NCI-H510A (cell line): ENCODE results near the gene NRN1.
"Not testable (repeated sequence)": the region's sequence is repeated elsewhere in the genome, so short reads cannot be mapped to it uniquely, and the experiment has no call there.

Experiments
- DNase-seq: peaks from one replicate; lab custom pipeline; 2025; lab: John Stamatoyannopoulos, UW

The NRN1 gene

DNA sequence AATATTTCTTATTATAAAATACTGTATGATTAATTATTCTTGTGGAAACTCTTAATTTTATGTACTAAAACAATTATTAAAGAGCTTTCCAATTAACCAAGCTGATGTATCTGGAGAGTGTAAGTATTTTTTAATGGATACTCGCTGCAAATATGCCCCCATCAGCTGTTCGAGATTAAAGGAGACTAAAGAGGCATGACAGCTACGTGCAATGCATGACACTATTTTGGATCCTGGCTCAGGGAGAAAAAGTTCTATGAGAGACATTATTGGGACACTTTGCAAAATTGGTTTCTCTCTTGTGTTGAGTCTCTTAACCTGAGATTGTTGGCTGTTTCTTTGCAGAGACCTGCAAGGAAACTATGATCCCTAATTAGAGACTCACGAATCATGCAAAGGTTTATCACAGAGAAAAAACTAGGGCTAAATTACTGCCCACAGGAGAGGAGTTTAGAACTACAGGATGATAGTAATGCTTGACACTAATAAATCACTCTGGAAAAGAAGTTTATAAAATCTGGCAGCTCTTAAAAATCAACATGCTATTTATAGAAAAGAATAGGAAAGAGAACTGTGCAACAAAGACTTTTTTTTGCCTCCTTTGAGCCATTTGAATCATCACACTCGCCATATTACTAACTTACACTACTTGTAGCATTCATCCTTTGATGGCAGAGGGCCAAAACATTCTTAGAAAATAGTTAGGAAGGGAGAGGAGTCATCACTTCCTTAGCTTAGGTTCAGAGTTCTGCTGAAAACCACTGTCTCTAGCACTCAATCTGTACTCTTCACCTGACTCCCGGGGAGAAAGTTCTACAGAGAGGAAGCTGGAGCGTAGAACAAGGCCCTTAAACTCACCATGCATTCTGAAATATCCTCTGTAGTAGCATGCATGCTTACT, 25.3 kb downstream of the NRN1 start:
- DNase-seq: no peak

DNA sequence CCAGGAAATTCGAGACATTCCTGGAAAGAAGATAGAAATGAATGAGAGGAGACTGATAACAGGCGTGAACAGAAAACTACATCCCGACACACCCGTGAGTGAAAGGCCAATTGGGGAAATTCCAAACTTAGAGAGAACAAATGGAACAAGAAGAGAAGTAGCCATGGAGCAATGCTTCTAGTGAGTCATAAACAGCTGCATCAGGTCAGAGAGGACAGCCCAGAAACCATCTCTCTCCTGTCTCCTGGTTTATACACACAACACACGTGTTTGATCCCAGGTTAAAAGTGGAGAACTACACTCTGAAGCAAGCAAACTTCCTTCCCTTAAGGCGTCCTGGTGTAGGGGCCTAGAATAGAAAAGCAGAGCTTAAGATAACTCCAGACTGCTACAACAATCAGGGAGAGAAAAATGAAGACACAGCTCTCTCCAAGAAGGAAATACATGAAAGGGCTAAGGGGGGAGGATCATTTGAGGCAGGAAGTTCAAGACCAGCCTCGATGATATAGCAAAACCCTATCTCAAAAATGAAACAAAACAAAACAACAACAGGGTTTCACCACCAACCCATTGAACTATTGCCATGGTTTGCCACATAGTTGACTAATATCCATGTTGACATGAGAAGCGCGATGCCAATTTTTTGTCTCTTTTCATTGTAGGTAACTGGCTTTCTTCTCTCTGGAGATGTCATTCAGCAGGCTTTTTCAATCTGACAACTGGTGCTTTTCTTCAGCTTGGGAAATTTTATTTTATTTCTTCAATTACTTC, 26.9 kb downstream of the NRN1 start:
- no peak for DNase-seq

DNA sequence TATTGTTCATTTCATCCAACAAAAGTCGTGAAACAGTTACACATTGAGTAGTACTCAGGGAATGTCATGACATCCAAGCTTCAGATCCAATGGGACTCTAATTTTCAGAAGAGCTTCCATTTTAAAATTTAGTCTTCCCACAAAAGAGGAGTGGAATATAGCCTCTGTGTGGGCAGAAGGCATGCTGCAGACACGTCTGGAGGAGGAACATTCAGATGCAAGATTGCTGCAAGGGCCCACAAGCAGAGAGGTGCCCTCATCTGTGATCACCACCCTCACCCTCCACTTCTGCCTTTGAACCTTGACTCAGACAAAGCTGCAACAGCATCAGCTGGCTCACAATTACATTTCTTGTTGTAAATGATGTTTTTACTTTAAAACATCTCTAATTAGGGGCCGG, 29.9 kb downstream of the NRN1 start:
- DNase-seq: no peak

DNA sequence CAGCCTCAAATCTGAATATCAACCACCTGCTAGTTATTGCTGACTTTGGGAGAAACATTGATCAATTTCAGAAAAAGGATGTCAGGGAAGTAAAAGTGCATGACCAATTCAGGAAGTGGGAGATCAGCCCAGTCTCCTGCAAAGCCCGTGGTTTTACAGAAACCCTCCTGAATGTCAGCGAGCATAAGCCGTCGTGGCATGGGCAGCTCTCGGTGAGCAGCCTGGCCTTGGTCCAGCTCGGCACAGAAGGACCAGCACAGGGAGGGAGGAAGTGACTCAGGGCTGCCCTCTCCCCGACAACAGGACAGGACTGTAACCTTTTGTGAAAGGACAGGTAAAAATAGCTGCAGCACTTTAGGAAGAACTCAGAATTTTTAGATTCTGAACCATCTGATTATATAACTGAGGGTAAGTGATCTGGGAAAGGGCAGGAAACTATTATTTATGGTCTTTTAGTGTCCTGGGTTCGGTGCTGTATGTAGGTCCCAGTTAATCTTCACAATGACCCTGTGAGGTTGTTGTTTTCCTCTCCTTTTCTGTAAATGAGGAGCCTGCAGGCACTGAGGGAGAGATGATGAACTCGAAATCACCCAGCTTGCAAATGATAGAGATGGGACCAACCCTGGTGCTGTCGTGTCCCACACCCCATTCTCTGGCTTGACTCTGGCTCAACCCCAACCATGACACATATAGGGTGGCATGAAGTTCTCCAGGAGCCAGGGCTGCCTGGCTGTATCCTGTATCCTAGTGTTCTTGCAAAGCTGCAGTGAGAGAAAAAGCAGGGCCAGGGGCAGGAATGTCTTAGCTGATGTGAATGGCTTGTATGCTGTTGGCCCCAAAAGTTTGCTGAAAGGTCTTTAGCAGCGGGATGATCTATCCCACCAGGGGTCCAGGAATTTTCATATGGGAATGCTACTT, 37.6 kb downstream of the NRN1 start:
- no peak for DNase-seq

DNA sequence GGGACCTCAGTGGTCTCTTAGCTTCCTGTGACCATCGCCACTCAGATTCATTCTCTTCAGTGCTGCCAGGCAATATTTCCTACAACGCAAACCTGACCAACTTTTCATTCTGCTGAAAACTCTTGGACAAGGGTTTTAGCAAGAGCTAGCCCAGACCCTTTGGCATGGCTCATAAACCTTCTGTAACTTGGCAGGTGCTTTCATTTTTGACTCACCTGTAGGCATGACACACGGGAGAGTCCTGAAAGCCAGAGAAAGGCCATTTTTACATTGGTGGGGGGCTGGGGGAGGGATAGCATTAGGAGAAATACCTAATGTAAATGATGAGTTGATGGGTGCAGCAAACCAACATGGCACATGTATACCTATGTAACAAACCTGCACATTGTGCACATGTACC, 38.7 kb downstream of the NRN1 start:
- not testable (repeated sequence) for DNase-seq

DNA sequence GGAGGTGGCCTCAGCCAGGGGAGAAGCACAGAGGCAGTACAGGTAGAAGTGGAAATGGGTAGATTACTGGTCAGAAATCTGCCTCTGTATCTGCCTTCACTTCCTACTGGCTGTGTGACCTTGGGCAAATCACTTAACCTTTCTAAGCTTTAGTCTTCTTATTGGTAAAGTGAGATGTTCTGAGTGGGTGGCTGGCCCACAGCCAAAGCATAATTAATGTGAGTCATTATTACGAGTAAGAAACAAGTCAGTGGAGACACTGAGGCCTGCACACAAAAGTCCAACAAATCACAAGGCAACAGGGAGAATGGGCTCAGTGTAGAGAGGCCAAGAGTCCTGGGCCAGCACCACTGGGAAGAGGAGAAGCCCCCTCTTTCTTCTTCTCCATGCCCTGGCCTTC, 39.1 kb downstream of the NRN1 start:
- no peak for DNase-seq

DNA sequence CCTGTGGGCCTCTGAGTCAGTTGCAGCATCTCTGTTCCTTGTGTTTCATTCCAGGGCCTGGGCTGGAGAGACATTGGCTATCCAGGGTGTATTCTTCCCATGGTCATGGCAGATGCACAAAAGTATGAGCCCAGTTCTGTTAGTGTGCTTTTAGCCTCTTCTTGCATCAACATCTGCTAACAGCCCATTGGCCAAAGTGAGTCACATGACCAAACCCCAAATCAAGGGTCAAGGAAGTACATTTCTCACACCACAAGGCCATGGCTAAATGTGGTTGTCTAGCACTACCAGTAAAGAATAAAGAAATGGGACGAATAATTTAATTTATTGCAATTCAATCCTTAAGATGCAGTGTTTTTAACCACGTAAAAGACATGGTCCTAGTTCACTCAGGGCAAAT, 43.9 kb downstream of the NRN1 start:
- DNase-seq: no peak

DNA sequence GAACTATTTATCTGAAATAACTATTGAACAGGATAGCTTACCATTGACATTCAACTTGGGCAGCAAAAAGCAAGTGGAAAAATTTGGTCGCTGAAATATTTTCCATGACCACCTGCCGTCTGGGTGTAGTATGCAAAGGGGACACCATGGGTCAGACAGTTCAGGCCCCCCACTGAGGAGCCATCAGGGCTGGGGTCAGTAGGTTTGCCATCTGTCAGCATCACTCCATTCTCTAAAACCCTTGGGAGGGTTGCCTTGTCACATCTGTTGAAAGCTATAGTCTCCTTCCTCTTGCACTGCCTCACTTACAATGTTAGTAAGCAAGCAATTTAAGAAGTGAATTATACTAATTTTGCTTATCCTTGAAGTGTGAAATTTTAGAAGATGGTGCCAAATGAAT, 44.9 kb downstream of the NRN1 start:
- DNase-seq: no peak

DNA sequence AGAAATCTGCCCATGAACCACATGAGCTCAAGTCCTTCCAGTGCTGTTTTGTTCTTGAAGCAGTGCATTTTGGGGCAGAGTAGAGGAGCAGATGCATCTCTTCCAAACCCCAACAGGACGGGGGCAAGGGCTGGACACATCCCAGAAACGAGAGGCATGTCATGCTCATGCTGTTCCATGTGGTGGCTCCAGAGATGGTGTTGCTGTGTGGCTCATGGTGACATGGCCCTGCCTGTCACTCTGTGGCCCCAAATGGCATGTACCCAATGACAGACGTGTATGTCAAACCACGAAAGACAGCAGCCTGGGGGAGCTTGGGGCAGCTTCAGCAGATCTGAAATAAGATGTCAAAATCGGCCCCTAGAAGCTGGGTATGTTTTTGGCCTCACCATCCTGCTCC, 46.3 kb downstream of the NRN1 start:
- no peak for DNase-seq

DNA sequence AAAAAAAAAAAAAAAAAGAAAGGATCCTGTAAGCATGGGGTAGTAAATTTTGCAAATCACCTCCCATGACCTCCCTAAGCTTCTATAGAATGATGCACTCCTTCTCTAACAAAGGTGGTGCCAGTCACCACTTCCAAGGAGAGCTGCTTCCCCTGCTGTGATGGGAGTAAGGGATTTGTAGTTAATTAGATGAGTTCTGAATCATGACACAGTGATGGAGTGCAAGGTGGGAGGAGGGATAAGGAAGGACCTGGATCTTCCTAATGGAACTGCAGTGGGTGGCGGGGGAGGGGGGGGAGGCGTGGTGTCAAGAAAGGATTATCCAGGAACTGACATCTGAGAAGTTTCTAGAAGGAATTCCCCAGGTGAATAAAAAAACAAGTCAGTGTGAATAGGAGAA, 47.8 kb downstream of the NRN1 start:
- DNase-seq: no peak

DNA sequence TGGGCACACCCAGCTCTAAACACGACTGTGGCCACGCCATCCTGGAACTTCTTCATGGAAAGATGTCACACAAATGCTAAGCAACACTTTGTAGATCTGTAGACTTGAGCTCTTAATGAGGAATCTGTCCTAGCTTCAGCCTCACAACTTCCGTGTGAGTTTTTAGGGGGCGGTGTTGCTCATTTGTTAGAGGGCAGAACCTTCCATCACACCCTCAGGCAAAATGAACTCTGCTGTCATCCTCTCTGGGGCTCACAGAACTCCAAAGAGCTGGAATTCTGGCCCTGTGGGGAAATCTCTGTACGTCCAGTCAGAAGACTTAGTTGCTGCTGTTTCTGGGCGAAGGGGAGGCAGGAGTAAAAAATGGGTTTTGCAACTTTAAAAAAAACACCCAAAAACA, 49.8 kb downstream of the NRN1 start:
- DNase-seq: no peak

DNA sequence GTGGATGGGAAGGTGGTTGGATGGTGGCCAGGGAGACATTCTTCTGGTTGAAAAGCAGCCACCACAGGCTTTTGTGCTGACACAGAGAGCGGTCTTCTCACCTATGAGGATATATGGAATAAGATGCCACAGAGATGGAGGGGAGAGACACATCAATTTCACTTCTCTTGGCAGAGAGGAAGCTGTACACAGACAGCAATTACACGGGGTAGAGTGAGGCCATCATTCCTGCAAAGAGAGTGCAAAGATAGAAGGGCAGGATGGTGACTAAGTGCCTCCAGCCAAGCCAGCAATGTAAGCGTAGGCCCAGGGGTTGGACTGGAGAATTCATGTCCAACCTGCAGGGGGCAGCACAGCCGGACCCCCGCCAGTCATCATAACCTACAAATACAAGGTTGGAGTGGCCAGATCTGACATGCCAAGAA, 56.4 kb downstream of the NRN1 start:
- DNase-seq: no peak
